PC-9 (cell line): Measurements from ENCODE around the gene ZNF99. TPM values are rescaled to one million over a fixed set of nuclear protein-coding genes. Genes with fewer than 3 reads are reported as not detected.
"Not testable (repeated sequence)": the region's sequence is repeated elsewhere in the genome, so short reads cannot be mapped to it uniquely, and the experiment has no call there.

ENCODE experiments used
- BruUV-seq: library from RNA; stranded (reverse); fragments of 400-500 nt; replicated peaks from 2 replicates; lab custom pipeline; 2021; lab: Mats Ljungman, UMichigan
- CTCF ChIA-PET: fragments of 300-600 bp; sonication (Branson Sonifier 250); formaldehyde crosslinking; loops from one replicate; lab custom pipeline; 2022; ENCODE audit warnings: antibody characterized with exemption; lab: Charles Lee
- POLR2A ChIA-PET: fragments of 300-600 bp; sonication (Branson Sonifier 250); formaldehyde crosslinking; loops from one replicate; lab custom pipeline; 2022; ENCODE audit warnings: antibody characterized with exemption; ENCODE audit not compliant: unreplicated experiment; lab: Charles Lee
- DNase-seq, 2 experiments: peaks; one replicate each; pipeline versions ENCODE4 v3.0.0 to v3.0.0-alpha.2; 2015 to 2022; ENCODE audit warnings: mixed read lengths in 1 of 2
- H2AFZ ChIP-seq: fragments of 200-600 bp; sonication (generic); 2 replicates; pipeline ENCODE4 v1.8.1; 2017; ENCODE audit warnings: antibody characterized with exemption
- H3F3A ChIP-seq: fragments of 200-600 bp; sonication (generic); 2 replicates; pipeline ENCODE4 v1.8.1; 2017; ENCODE audit warnings: antibody characterized with exemption, mild to moderate bottlenecking, low read depth; ENCODE audit not compliant: insufficient read depth
- H3K27ac ChIP-seq: fragments of 200-600 bp; sonication (generic); 2 replicates; pipeline ENCODE4 v1.6.1; 2016; ENCODE audit warnings: mixed run types
- H3K27me3 ChIP-seq: fragments of 200-600 bp; sonication (generic); 2 replicates; pipeline ENCODE4 v1.6.1; 2016; ENCODE audit warnings: low read depth, mixed run types; ENCODE audit not compliant: insufficient read depth
- H3K36me3 ChIP-seq: fragments of 200-600 bp; sonication (generic); 2 replicates; pipeline ENCODE4 v1.6.1; 2016; ENCODE audit warnings: low read depth, mixed run types
- H3K4me1 ChIP-seq: fragments of 200-600 bp; sonication (generic); replicated peaks from 2 replicates; pipeline ENCODE4 v1.6.1; 2016; ENCODE audit warnings: mixed run types; ENCODE audit not compliant: insufficient read depth
- H3K4me2 ChIP-seq: fragments of 200-600 bp; sonication (generic); 2 replicates; pipeline ENCODE4 v1.6.1; 2017; ENCODE audit warnings: mixed run types
- H3K4me3 ChIP-seq: fragments of 200-600 bp; sonication (generic); 2 replicates; pipeline ENCODE4 v1.6.1; 2016; ENCODE audit warnings: mixed run types
- H3K79me2 ChIP-seq: fragments of 200-600 bp; sonication (generic); 2 replicates; pipeline ENCODE4 v1.6.1; 2017; ENCODE audit warnings: low read depth, mixed run types
- H3K9me2 ChIP-seq: fragments of 200-600 bp; sonication (generic); 2 replicates; pipeline ENCODE4 v1.8.1; 2017; ENCODE audit warnings: mild to moderate bottlenecking; ENCODE audit not compliant: insufficient read depth
- H3K9me3 ChIP-seq: fragments of 200-600 bp; sonication (generic); 2 replicates; pipeline ENCODE4 v1.8.1; 2016; ENCODE audit warnings: low read depth; ENCODE audit not compliant: insufficient read depth
- H4K20me1 ChIP-seq: fragments of 200-600 bp; sonication (generic); 2 replicates; pipeline ENCODE4 v1.8.1; 2017; ENCODE audit not compliant: insufficient read depth
- CTCF ChIP-seq: fragments of 200-600 bp; sonication (generic); conservative IDR thresholded peaks from 2 replicates; pipeline ENCODE4 v1.6.1; 2017; ENCODE audit warnings: mixed run types, antibody characterized with exemption, mild to moderate bottlenecking, moderate library complexity
- EZH2 ChIP-seq: fragments of 200-600 bp; sonication (generic); IDR thresholded peaks from 2 replicates; pipeline ENCODE4 v1.8.0; 2017; ENCODE audit warnings: antibody characterized with exemption, low read depth
- intact Hi-C: fragments of 100-400 bp; cut with micrococcal nuclease; formaldehyde crosslinking; loops from one replicate; pipeline ENCODE4 v1.10.0; 2022; ENCODE audit not compliant: unreplicated experiment
- total RNA-seq: library from RNA; stranded (reverse); gene quantifications from 2 replicates; pipeline ENCODE4 v1.2.3, GENCODE V29; 2021

The ZNF99 gene
- total RNA-seq, 1 experiment from 2014 or later = not detected

GRCh38 chr19:22708983-22709382 lies 75.0 kb downstream of the ZNF99 start:
- Histone ChIP-seq H4K20me1 (no peaks in the 10 kb centered on the region), H3K27me3 (no peaks in the 10 kb centered on the region), H3F3A (no peaks in the 10 kb centered on the region), H3K9me3 (peaks cover 4% of the 10 kb centered on the region; the same call in 1 of the 2 replicates), H3K27ac (no peak overlapping the region), H3K4me1 (no peaks in the 10 kb centered on the region), H3K36me3 (no peaks in the 10 kb centered on the region), H2AFZ (no peak overlapping the region), H3K79me2 (no peaks in the 10 kb centered on the region), H3K9me2 (no peaks in the 10 kb centered on the region), H3K4me3 (no peak overlapping the region), H3K4me2 (no peak overlapping the region)
- no TSS peak for BruUV-seq
- no peak for DNase-seq
- ChIA-PET POLR2A (no interaction called here), CTCF (no interaction called here)
- no peak for TF ChIP-seq CTCF
- TF ChIP-seq EZH2 = no peak
- intact Hi-C loops = no loop called here

- CTCF ChIA-PET, H3K4me2 ChIP-seq, H3K9me2 ChIP-seq, H4K20me1 ChIP-seq, H3K4me3 ChIP-seq, H3K36me3 ChIP-seq, H3K79me2 ChIP-seq, H3K27me3 ChIP-seq, POLR2A ChIA-PET, H3F3A ChIP-seq, H3K4me1 ChIP-seq, H3K9me3 ChIP-seq, intact Hi-C loops, DNase-seq, H3K27ac ChIP-seq, BruUV-seq, H2AFZ ChIP-seq: not testable (repeated sequence)
Measured at GRCh38 chr19:22703096-22703495, 80.9 kb downstream of the ZNF99 start.

- POLR2A ChIA-PET, H4K20me1 ChIP-seq, H3K36me3 ChIP-seq, intact Hi-C loops, BruUV-seq, H3K9me2 ChIP-seq, H3F3A ChIP-seq, H3K9me3 ChIP-seq, H2AFZ ChIP-seq, H3K4me3 ChIP-seq, H3K4me2 ChIP-seq, H3K27me3 ChIP-seq, CTCF ChIA-PET, H3K79me2 ChIP-seq, H3K27ac ChIP-seq, H3K4me1 ChIP-seq, DNase-seq: not testable (repeated sequence)
Measured at GRCh38 chr19:22702661-22703060, 81.3 kb downstream of the ZNF99 start.

Other genes starting within 250 kb of the ZNF99 start
- gene ZNF492, start 149.8 kb downstream of the ZNF99 start, total RNA-seq = not detected in 2 replicates
- gene ZNF723, start 48.1 kb upstream of the ZNF99 start, total RNA-seq = not detected in 2 replicates
- gene ZNF728, start 219.0 kb upstream of the ZNF99 start, total RNA-seq = not detected in 2 replicates